ENCODE measurements around the gene STKLD1. TPM values are rescaled to one million over a fixed set of nuclear protein-coding genes. Genes with fewer than 3 reads are reported as not detected.
"Not testable (repeated sequence)": the region's sequence is repeated elsewhere in the genome, so short reads cannot be mapped to it uniquely, and the experiment has no call there.

The STKLD1 gene
- 1 to 10 TPM in 2 of 6 experiments, under 1 TPM in 4; 0.46 to 1.4 (median 0.68) TPM for total RNA-seq (2021; fragmentation: NEBNext Ultra II Directional; extraction: Animal tissue kit (Norgen Biotek cat#: 25700))
- long read RNA-seq = 0 reads

- TF ChIP-seq CTCF (IDR thresholded peaks at IDR 0.05) = no peak
- Mint-ChIP-seq H3K4me1 (ENCODE audit: low read depth) (peaks cover 43% of the 10 kb centered on the region), H3K9me3 (no peaks in the 10 kb centered on the region), H3K27ac (peak within 1 kb of the TSS; percentile 99), H3K4me3 (peak within 1 kb of the TSS; percentile 99), H3K27me3 (ENCODE audit: insufficient read depth) (peaks cover 7% of the 10 kb centered on the region), H3K36me3 (ENCODE audit: low read depth) (peaks cover 19% of the 10 kb centered on the region)
- peak; percentile 90 for DNase-seq
Observed at GRCh38 chr9:133375724-133376654, at the start of gene STKLD1, which contains the start of gene SURF4. TSS of gene STKLD1 (plus strand) at chr9:133376366. CDS start at chr9:133376474, 108 bp downstream. TSS of gene SURF4 (minus strand) at chr9:133376060. CDS start at chr9:133375969, 91 bp downstream.

- H3K4me1 Mint-ChIP-seq (ENCODE audit: low read depth); H3K9me3 Mint-ChIP-seq; H3K4me3 Mint-ChIP-seq; DNase-seq; H3K27ac Mint-ChIP-seq: not testable (repeated sequence)
- Mint-ChIP-seq H3K27me3 (ENCODE audit: insufficient read depth) (peaks cover 11% of the 10 kb centered on the region), H3K36me3 (ENCODE audit: low read depth) (peaks cover 15% of the 10 kb centered on the region)
Observed at GRCh38 chr9:133327021-133327420, 49.1 kb upstream of the STKLD1 start.

- peaks cover 11% of the 10 kb centered on the region for H3K27me3 Mint-ChIP-seq (ENCODE audit: insufficient read depth)
- peaks cover 15% of the 10 kb centered on the region for H3K36me3 Mint-ChIP-seq (ENCODE audit: low read depth)
- H3K4me1 Mint-ChIP-seq (ENCODE audit: low read depth) = no peaks in the 10 kb centered on the region
- no peak for DNase-seq
- no peak overlapping the region for H3K27ac Mint-ChIP-seq
- H3K4me3 Mint-ChIP-seq = no peak overlapping the region
- peaks cover 10% of the 10 kb centered on the region; the same call in 1 of the 2 replicates for H3K9me3 Mint-ChIP-seq
- TF ChIP-seq CTCF (IDR thresholded peaks at IDR 0.05) = no peak
Observed at GRCh38 chr9:133327834-133328484, 48.2 kb upstream of the STKLD1 start.

- not testable (repeated sequence) for H3K9me3 Mint-ChIP-seq; H3K4me3 Mint-ChIP-seq; DNase-seq; H3K4me1 Mint-ChIP-seq (ENCODE audit: low read depth); H3K27ac Mint-ChIP-seq; H3K27me3 Mint-ChIP-seq (ENCODE audit: insufficient read depth)
- H3K36me3 Mint-ChIP-seq (ENCODE audit: low read depth) = peaks cover 22% of the 10 kb centered on the region
- TF ChIP-seq CTCF (IDR thresholded peaks at IDR 0.05) = peak; percentile 81
Observed at GRCh38 chr9:133329306-133330156, 46.6 kb upstream of the STKLD1 start.

DNA sequence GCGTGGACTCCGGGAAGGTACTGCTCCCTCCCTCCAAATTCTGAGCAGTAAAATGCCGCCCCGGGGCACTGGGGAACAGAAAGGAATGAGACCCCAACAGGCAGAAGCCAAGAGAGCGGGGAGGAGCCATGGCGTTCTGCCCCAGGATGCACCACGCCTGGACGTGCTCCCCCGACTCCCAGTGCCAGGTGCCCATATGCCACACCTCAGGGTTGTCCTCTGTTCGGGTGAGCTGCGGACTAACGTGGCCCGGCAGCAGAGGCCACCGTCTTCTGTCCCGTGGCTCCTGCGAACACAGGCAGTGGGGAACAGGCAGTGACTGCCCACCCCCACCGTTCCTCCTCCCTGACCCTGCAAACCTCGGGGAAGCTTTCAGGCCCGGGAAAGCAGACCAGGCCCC lies 44.9 kb upstream of the STKLD1 start:
- no peak for TF ChIP-seq CTCF (IDR thresholded peaks at IDR 0.05)
- no peaks in the 10 kb centered on the region for H3K9me3 Mint-ChIP-seq
- no peak overlapping the region for H3K4me3 Mint-ChIP-seq
- DNase-seq = no peak
- H3K36me3 Mint-ChIP-seq (ENCODE audit: low read depth) = peaks cover 31% of the 10 kb centered on the region
- H3K27me3 Mint-ChIP-seq (ENCODE audit: insufficient read depth) = peaks cover 4% of the 10 kb centered on the region
- no peak overlapping the region for H3K27ac Mint-ChIP-seq
- H3K4me1 Mint-ChIP-seq (ENCODE audit: low read depth) = peaks cover 7% of the 10 kb centered on the region

All from HFFc6 (cell line).